Brain pericyte (primary cell): ENCODE results near the gene RFPL2.
"Not testable (repeated sequence)": the region's sequence is repeated elsewhere in the genome, so short reads cannot be mapped to it uniquely, and the experiment has no call there.

Experiments used
- DNase-seq: peaks from one replicate; pipeline ENCODE4 v3.0.0-alpha.2; 2012; ENCODE audit warnings: low read depth, low spot score

RFPL2 gene

GRCh38 chr22:32205974-32206773, 1.3 kb upstream of the RFPL2 start:
- no peak for DNase-seq

GRCh38 chr22:32204040-32204855, 625 bp downstream of the RFPL2 start:
- no peak for DNase-seq

GRCh38 chr22:32203181-32204039, 1.5 kb downstream of the RFPL2 start:
- DNase-seq, result no peak

- no peak for DNase-seq
Measured at GRCh38 chr22:32202539-32203180, 2.2 kb downstream of the RFPL2 start.

GRCh38 chr22:32202161-32202538, 2.7 kb downstream of the RFPL2 start:
- DNase-seq, result no peak

GRCh38 chr22:32200752-32201151, 4.1 kb downstream of the RFPL2 start:
- no peak for DNase-seq

GRCh38 chr22:32199961-32200360, 4.9 kb downstream of the RFPL2 start:
- DNase-seq, result no peak

GRCh38 chr22:32199341-32199740, 5.5 kb downstream of the RFPL2 start:
- DNase-seq, result no peak

- DNase-seq, result not testable (repeated sequence)
Measured at GRCh38 chr22:32197553-32198226, 7.2 kb downstream of the RFPL2 start.

- DNase-seq, result not testable (repeated sequence)
Measured at GRCh38 chr22:32195900-32196299, 9.0 kb downstream of the RFPL2 start.

- not testable (repeated sequence) for DNase-seq
Measured at GRCh38 chr22:32193346-32193745, 11.5 kb downstream of the RFPL2 start.

GRCh38 chr22:32191021-32191420, 13.9 kb downstream of the RFPL2 start:
- DNase-seq, result not testable (repeated sequence)

- DNase-seq, result no peak
Measured at GRCh38 chr22:32185821-32186220, 19.1 kb downstream of the RFPL2 start.

- DNase-seq, result no peak
Measured at GRCh38 chr22:32183625-32184024, 21.2 kb downstream of the RFPL2 start.

- DNase-seq, result no peak
Measured at GRCh38 chr22:32181043-32181442, 23.8 kb downstream of the RFPL2 start.

- DNase-seq, result no peak
Measured at GRCh38 chr22:32177221-32177765, 27.6 kb downstream of the RFPL2 start.

- no peak for DNase-seq
Measured at GRCh38 chr22:32175683-32176644, 28.9 kb downstream of the RFPL2 start.

- no peak for DNase-seq
Measured at GRCh38 chr22:32175115-32175514, 29.8 kb downstream of the RFPL2 start.

- DNase-seq, result no peak
Measured at GRCh38 chr22:32165681-32166080, 39.2 kb downstream of the RFPL2 start.
